ENCODE measurements around the gene BTBD19.

DNA sequence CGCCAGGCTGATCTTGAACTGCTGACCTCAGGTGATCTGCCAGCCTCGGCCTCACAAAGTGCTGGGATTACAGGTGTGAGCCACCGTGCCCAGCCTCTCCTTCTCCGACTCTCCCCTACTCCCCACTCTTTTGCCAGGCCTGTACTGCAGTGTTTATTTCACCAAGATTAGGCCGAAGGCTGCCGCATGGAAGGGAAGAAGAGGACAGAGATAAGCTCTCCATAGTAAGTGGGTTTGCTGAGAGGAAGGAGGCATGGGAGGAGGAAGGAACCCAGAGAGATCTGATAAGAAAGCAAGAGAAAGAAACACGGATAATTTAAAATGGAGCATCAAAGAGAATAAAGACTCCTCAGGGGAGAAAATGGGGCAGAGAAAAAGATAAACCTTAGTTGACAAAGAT is 26.0 kb downstream of the BTBD19 start:
- no peak for TF ChIP-seq YY1 (IDR thresholded peaks at IDR 0.05; ENCODE audit: insufficient read depth, insufficient read length)
- TF ChIP-seq ZNF274 (IDR thresholded peaks at IDR 0.05; ENCODE audit: low read depth, low read length): no peak
- TF ChIP-seq SUZ12 (IDR thresholded peaks at IDR 0.05; ENCODE audit: extremely low read depth, insufficient read depth, insufficient read length): no peak
